ENCODE data around the gene PHOSPHO1.

Gene PHOSPHO1

DNA sequence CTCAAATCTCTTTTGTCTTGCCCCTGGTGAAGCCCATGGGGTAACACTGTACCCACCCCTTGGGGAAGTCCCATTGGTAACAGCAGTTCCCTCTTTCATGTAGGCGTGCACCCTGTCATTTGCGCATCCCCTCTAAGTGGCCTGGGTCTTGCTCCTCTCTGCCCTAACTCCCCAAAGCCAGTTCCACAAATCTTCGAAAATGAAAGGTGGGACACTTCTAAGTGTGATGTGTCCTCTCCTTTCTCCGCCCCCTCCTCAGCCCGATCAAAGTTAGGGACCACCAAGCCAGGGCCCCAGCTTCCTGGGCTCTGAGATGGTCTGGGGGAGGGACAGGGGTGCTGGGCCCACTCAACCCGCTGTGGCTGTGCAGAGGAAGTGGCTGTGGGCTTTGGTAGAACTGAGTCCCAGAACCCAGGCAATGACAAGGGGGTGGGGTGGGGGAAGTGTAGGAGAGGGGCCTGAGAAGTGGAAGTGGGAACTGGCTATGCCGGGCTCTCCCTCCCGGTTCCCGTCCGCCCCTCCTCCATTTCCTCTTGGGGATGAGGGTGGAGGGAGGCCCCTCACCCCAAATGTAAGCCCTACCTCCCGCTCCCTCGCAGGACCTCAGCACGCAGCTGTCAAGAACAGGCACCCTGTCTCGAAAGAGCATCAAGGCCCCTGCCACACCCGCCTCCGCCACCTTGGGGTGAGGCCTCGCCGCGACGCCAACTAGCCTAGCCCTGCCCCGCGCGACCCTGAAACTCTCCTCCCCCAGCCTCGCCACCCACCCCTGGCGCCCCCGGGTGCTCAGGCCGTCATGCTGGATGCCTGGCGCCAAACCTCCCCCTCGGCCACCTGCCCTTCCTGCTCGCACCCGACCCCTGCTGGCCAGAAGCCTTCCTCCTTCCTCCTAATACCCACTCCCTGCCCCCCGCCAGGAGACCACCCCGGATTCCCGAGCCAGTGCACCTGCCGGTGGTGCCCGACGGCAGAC lies 11.4 kb downstream of the PHOSPHO1 start:
- TF ChIP-seq, protein P1, sequence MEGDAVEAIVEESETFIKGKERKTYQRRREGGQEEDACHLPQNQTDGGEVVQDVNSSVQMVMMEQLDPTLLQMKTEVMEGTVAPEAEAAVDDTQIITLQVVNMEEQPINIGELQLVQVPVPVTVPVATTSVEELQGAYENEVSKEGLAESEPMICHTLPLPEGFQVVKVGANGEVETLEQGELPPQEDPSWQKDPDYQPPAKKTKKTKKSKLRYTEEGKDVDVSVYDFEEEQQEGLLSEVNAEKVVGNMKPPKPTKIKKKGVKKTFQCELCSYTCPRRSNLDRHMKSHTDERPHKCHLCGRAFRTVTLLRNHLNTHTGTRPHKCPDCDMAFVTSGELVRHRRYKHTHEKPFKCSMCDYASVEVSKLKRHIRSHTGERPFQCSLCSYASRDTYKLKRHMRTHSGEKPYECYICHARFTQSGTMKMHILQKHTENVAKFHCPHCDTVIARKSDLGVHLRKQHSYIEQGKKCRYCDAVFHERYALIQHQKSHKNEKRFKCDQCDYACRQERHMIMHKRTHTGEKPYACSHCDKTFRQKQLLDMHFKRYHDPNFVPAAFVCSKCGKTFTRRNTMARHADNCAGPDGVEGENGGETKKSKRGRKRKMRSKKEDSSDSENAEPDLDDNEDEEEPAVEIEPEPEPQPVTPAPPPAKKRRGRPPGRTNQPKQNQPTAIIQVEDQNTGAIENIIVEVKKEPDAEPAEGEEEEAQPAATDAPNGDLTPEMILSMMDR (IDR thresholded peaks at IDR 0.05; ENCODE audit: low read depth, low read length, missing control alignments), result peak; percentile 11
- DNase-seq (ENCODE audit: extremely low read depth, low read depth), result no peak
- H3K4me3 ChIP-seq (replicated peaks; ENCODE audit: low read depth, low read length), result no peak overlapping the region

DNA sequence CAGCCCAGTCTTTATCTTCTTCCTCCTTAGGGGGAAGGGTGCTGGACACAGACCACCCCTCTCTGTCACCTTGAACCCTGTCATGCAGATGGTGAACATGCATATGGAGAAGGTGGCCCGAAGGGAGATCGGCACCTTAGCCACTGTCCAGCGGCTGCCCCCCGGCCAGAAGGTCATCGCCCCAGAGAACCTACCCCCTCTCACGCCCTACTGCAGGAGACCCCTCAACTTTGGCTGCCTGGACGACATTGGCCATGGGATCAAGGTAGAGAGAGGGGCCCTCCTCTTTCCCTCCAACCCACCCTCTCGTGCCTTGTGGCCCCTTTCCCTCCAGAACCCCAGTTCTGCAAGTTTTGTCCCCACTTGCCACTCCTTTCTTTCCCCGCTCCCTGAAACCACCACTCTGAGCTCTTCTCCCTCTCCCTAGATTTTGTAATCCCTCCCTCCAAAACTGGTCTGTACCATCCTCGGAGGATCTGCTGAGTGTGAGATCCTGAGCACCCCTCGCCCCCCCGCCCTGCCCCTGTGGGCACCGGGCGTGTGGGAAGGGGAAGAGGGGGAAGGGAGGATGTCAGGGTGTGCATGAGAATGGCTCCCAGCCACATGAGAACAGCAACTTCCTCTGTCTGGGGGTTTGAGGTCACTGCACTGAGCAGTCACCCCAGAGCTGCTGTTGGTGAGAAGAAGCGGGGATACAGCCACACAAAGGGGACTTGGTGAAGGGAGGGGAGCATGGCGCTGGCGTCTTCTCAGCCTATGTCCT lies 12.8 kb downstream of the PHOSPHO1 start:
- no peak for DNase-seq (ENCODE audit: extremely low read depth, low read depth)
- TF ChIP-seq, protein P1 (IDR thresholded peaks at IDR 0.05; ENCODE audit: low read depth, low read length, missing control alignments), result no peak
- no peak overlapping the region for H3K4me3 ChIP-seq (replicated peaks; ENCODE audit: low read depth, low read length)

DNA sequence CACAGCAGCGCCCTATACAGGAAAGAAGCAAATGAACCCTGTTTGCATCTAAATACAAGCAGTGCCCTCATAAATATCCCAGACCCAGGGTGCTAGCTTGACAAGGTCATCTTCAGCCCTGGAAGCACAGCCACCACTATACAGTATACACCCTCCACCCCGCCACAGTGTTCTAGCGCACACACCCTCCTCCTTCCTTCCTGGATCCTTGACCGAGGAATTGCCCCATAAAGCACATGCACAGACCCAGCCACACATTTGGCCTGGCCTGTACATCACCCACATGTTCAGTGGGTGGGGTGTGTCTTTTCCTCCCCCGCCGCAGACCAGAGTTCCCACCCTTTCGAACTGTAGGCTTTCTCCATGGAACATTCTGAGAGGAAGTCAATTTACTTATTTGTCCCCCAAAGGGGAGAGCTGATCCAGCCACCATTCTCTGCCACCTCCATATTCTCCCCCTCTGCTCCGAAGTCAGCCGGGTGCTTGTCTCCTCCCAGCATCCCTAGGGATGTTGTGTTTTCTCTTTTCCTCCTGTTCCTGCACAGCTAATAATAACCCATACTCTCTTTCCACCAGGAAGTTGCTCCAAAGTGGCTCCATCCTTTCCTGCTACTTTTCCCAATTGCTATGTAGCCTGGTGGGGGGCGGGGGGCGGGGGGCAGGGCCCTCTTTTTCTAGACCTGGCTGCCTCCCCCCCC lies 13.5 kb downstream of the PHOSPHO1 start:
- TF ChIP-seq, protein P1 (IDR thresholded peaks at IDR 0.05; ENCODE audit: low read depth, low read length, missing control alignments), result no peak
- H3K4me3 ChIP-seq (replicated peaks; ENCODE audit: low read depth, low read length), result no peak overlapping the region
- no peak for DNase-seq (ENCODE audit: extremely low read depth, low read depth)

DNA sequence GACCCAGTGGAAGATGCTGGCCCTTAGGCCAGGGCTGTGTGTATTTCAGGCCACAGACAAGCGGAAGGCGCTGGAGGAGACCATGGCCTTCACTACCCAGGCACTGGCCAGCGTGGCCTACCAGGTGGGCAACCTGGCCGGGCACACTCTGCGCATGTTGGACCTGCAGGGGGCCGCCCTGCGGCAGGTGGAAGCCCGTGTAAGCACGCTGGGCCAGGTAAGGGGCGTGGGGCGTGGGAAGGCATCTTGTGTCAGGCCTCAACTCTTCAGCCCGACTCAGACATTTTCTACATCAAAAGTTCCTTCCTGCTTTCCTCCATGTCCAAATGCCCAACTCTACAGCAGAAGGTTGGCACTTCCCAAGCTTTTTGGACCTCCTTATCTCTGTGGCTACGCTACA lies 14.1 kb downstream of the PHOSPHO1 start:
- no peak for DNase-seq (ENCODE audit: extremely low read depth, low read depth)
- no peak overlapping the region for H3K4me3 ChIP-seq (replicated peaks; ENCODE audit: low read depth, low read length)
- TF ChIP-seq, protein P1 (IDR thresholded peaks at IDR 0.05; ENCODE audit: low read depth, low read length, missing control alignments), result no peak

DNA sequence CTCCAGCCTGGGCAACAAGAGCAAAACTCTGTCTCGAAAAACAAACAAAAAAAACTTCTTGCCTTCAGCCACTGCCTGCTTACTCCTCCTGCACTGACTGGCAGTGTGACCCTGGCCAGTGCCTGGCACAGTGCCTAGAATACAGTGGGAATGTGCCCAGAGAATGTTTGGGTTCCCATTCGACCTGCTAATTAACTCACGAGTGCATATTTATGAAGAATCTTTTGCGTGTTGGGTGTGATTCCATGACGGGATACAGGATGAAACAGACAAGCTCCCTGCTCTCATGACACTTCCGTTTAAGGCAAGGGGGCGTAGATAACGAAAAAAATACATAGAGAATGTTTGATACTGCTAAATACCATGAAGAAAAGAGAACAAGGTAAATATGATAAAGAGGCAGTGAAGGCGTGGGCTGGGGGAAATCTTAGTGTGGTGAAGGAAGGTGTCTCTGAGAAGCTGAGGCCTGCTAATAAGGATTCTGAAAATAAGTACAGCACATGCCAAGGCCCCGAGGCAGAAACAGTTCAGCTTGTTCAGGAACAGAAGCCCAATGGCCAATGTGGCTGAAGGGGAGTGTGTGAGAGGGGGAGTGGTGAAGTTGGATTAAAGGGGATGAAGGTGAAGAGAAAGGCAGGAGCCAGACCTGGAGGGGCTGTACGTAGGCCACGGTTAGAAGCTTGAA lies 15.8 kb downstream of the PHOSPHO1 start:
- no peak for DNase-seq (ENCODE audit: extremely low read depth, low read depth)
- TF ChIP-seq, protein P1 (IDR thresholded peaks at IDR 0.05; ENCODE audit: low read depth, low read length, missing control alignments), result no peak
- H3K4me3 ChIP-seq (replicated peaks; ENCODE audit: low read depth, low read length), result no peak overlapping the region

DNA sequence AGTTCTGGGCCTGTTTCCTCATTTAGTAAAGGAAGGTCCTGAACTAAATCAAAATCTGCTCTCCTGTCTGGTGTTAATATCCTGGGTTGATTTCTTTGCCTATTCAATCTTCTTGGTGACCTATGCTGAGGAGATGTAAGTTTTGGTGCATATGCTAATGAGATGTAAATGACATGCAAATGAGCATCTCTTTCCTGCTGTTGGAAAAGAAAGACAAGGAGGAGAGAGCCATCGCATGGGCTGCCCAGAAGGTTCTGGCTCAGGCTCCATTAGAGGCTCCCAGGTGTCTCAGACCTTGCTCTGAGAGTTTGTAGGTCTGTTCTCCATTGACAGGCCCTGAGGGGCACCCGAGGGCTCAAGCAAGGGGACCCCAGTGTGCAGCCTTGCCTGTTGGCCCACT lies 16.7 kb downstream of the PHOSPHO1 start:
- TF ChIP-seq, protein P1 (IDR thresholded peaks at IDR 0.05; ENCODE audit: low read depth, low read length, missing control alignments), result no peak
- no peak for DNase-seq (ENCODE audit: extremely low read depth, low read depth)
- no peak overlapping the region for H3K4me3 ChIP-seq (replicated peaks; ENCODE audit: low read depth, low read length)

All from HFF-Myc (cell line).